Measurements from ENCODE around the gene HNRNPF. TPM values are rescaled to one million over a fixed set of nuclear protein-coding genes. Genes with fewer than 3 reads are reported as not detected.
"Not testable (repeated sequence)": the region's sequence is repeated elsewhere in the genome, so short reads cannot be mapped to it uniquely, and the experiment has no call there.

HNRNPF gene
- total RNA-seq, 1 experiment from 2014 or later, result 358 TPM

DNA sequence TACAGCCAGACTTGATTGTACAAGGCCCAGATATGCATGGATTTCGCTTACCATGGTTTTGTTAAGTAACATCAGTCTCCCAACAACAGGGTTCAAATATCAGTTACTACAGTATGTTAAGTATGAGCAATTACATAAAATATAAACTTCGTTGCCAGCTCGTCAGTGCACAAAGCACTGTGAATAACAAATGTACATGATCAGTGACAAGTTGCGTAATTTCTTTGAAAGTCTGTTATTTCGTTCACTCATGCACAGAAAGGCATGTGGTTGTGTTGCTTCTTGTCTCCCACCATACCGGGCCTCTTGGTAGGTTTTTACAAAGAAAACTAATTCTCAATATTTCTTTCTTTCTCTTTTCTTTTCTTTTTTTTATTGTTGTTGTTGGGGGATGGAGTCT, 15.4 kb upstream of the HNRNPF start:
- Mint-ChIP-seq H3K36me3 (peaks cover 14% of the 10 kb centered on the region), H3K27me3 (ENCODE audit: low read depth) (peaks cover 20% of the 10 kb centered on the region), H3K9me3 (peaks cover 8% of the 10 kb centered on the region), H3K4me1 (peaks cover 6% of the 10 kb centered on the region), H3K27ac (no peak overlapping the region), H3K4me3 (no peak overlapping the region)
- DNase-seq (ENCODE audit: low spot score) (no peak), ATAC-seq (no peak)
- ChIA-PET CTCF (no interaction called here), POLR2A (no interaction called here)
- TF ChIP-seq, protein P1, sequence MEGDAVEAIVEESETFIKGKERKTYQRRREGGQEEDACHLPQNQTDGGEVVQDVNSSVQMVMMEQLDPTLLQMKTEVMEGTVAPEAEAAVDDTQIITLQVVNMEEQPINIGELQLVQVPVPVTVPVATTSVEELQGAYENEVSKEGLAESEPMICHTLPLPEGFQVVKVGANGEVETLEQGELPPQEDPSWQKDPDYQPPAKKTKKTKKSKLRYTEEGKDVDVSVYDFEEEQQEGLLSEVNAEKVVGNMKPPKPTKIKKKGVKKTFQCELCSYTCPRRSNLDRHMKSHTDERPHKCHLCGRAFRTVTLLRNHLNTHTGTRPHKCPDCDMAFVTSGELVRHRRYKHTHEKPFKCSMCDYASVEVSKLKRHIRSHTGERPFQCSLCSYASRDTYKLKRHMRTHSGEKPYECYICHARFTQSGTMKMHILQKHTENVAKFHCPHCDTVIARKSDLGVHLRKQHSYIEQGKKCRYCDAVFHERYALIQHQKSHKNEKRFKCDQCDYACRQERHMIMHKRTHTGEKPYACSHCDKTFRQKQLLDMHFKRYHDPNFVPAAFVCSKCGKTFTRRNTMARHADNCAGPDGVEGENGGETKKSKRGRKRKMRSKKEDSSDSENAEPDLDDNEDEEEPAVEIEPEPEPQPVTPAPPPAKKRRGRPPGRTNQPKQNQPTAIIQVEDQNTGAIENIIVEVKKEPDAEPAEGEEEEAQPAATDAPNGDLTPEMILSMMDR (IDR thresholded peaks at IDR 0.05), result no peak
- TF ChIP-seq, protein P2, sequence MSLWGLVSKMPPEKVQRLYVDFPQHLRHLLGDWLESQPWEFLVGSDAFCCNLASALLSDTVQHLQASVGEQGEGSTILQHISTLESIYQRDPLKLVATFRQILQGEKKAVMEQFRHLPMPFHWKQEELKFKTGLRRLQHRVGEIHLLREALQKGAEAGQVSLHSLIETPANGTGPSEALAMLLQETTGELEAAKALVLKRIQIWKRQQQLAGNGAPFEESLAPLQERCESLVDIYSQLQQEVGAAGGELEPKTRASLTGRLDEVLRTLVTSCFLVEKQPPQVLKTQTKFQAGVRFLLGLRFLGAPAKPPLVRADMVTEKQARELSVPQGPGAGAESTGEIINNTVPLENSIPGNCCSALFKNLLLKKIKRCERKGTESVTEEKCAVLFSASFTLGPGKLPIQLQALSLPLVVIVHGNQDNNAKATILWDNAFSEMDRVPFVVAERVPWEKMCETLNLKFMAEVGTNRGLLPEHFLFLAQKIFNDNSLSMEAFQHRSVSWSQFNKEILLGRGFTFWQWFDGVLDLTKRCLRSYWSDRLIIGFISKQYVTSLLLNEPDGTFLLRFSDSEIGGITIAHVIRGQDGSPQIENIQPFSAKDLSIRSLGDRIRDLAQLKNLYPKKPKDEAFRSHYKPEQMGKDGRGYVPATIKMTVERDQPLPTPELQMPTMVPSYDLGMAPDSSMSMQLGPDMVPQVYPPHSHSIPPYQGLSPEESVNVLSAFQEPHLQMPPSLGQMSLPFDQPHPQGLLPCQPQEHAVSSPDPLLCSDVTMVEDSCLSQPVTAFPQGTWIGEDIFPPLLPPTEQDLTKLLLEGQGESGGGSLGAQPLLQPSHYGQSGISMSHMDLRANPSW (CRISPR knock-in tag; conservative IDR thresholded peaks at IDR 0.05; ENCODE audit: low read depth), result no peak
- TF ChIP-seq, protein P3, sequence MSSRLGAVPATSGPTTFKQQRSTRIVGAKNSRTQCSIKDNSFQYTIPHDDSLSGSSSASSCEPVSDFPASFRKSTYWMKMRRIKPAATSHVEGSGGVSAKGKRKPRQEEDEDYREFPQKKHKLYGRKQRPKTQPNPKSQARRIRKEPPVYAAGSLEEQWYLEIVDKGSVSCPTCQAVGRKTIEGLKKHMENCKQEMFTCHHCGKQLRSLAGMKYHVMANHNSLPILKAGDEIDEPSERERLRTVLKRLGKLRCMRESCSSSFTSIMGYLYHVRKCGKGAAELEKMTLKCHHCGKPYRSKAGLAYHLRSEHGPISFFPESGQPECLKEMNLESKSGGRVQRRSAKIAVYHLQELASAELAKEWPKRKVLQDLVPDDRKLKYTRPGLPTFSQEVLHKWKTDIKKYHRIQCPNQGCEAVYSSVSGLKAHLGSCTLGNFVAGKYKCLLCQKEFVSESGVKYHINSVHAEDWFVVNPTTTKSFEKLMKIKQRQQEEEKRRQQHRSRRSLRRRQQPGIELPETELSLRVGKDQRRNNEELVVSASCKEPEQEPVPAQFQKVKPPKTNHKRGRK (CRISPR knock-in tag; IDR thresholded peaks at IDR 0.05; ENCODE audit: borderline replicate concordance), result no peak
- TF ChIP-seq CBFB (CRISPR knock-in tag; IDR thresholded peaks at IDR 0.05; ENCODE audit: low read depth) (no peak), CREM (CRISPR knock-in tag; IDR thresholded peaks at IDR 0.05) (no peak), FOXJ3 (CRISPR knock-in tag; IDR thresholded peaks at IDR 0.05; ENCODE audit: borderline replicate concordance) (no peak)
- TF ChIP-seq, protein P4, sequence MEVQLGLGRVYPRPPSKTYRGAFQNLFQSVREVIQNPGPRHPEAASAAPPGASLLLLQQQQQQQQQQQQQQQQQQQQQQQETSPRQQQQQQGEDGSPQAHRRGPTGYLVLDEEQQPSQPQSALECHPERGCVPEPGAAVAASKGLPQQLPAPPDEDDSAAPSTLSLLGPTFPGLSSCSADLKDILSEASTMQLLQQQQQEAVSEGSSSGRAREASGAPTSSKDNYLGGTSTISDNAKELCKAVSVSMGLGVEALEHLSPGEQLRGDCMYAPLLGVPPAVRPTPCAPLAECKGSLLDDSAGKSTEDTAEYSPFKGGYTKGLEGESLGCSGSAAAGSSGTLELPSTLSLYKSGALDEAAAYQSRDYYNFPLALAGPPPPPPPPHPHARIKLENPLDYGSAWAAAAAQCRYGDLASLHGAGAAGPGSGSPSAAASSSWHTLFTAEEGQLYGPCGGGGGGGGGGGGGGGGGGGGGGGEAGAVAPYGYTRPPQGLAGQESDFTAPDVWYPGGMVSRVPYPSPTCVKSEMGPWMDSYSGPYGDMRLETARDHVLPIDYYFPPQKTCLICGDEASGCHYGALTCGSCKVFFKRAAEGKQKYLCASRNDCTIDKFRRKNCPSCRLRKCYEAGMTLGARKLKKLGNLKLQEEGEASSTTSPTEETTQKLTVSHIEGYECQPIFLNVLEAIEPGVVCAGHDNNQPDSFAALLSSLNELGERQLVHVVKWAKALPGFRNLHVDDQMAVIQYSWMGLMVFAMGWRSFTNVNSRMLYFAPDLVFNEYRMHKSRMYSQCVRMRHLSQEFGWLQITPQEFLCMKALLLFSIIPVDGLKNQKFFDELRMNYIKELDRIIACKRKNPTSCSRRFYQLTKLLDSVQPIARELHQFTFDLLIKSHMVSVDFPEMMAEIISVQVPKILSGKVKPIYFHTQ (CRISPR knock-in tag; IDR thresholded peaks at IDR 0.05), result no peak

DNA sequence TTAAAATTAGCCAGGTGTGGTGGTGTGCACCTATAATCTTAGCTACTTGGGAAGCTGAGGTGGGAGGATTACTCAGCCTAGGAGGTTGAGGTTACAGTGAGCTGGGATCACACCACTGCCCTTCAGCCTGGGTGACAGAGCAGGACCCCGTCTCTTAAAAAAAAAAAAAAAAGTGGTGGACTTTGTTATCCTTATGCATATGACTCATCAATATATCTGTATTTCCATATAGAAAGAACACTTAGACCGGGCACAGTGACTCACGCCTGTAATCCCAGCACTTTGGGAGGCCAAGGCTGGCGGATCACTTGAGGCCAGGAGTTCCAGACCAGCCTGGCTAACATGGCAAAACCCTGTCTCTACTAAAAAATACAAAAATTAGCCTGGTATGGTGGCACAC, 13.0 kb upstream of the HNRNPF start:
- Mint-ChIP-seq H3K36me3 (peaks cover 14% of the 10 kb centered on the region), H3K27me3 (ENCODE audit: low read depth) (peaks cover 20% of the 10 kb centered on the region)
- H3K4me1 Mint-ChIP-seq; POLR2A ChIA-PET; DNase-seq (ENCODE audit: low spot score); CTCF ChIA-PET; ATAC-seq; H3K9me3 Mint-ChIP-seq; H3K4me3 Mint-ChIP-seq; H3K27ac Mint-ChIP-seq: not testable (repeated sequence)

DNA sequence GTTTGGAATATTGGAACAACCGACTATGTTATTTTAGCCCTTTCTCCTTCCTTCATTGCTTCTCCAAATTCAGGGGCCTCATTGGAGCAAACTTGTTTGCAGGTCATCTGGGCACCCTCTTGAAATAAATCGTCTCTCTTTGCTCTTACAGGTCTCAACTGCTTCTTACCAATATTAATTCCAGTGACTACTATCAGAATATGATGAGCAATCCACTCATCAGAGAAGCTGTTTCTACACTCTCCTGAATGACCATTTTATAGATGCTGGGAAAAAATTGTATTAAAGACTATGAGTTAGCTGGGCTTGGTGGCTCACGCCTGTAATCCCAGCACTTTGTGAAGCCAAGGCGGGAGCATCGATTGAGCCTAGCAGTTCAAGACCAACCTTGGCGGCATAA, 12.5 kb upstream of the HNRNPF start:
- POLR2A ChIA-PET, result no interaction called here
- CTCF ChIA-PET, result no interaction called here
- DNase-seq (ENCODE audit: low spot score) (no peak), ATAC-seq (no peak)
- Mint-ChIP-seq H3K27me3 (ENCODE audit: low read depth) (peaks cover 20% of the 10 kb centered on the region), H3K9me3 (peaks cover 8% of the 10 kb centered on the region), H3K4me3 (peak overlapping the region; percentile 17; the same call in 1 of the 2 replicates), H3K4me1 (peaks cover 6% of the 10 kb centered on the region), H3K27ac (no peak overlapping the region), H3K36me3 (peaks cover 14% of the 10 kb centered on the region)
- TF ChIP-seq CREB1 (CRISPR knock-in tag; IDR thresholded peaks at IDR 0.05) (no peak), ZNF416 (CRISPR knock-in tag; IDR thresholded peaks at IDR 0.05) (no peak), NR2C2 (CRISPR knock-in tag; IDR thresholded peaks at IDR 0.05) (no peak)
- TF ChIP-seq, protein P5, sequence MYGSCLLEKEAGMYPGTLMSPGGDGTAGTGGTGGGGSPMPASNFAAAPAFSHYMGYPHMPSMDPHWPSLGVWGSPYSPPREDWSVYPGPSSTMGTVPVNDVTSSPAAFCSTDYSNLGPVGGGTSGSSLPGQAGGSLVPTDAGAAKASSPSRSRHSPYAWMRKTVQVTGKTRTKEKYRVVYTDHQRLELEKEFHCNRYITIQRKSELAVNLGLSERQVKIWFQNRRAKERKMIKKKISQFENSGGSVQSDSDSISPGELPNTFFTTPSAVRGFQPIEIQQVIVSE (CRISPR knock-in tag; IDR thresholded peaks at IDR 0.05; ENCODE audit: borderline replicate concordance), result no peak
- TF ChIP-seq, protein P2 (CRISPR knock-in tag; conservative IDR thresholded peaks at IDR 0.05; ENCODE audit: low read depth), result no peak
